Stomach (tissue), 9 donors: ENCODE measurements around the gene TMEM203. TPM values are rescaled to one million over a fixed set of nuclear protein-coding genes. Genes with fewer than 3 reads are reported as not detected.

ENCODE experiments used
- DNase-seq, 2 donors: peaks; one replicate each; pipeline versions ENCODE4 v3.0.0 to v3.0.0-alpha.2; 2013 to 2019
- H3K27ac ChIP-seq, 5 donors: fragments of 200-600 bp in 4 of 5; sonication (generic) in 4 of 5; one replicate each; pipeline ENCODE4 v1.5.1; 2013 to 2019; ENCODE audit warnings: mild to moderate bottlenecking in 1 of 5, moderate library complexity in 1 of 5
- H3K27me3 ChIP-seq, 3 donors: fragments of 200-600 bp; sonication (generic); one replicate each; pipeline ENCODE4 v1.5.1; 2017 to 2019; ENCODE audit warnings: mixed run types in 1 of 3
- H3K36me3 ChIP-seq, 4 donors: fragments of 200-600 bp; sonication (generic); 1 replicate in 3 of 4; 2 replicates in 1 of 4; pipeline ENCODE4 v1.5.1; 2016 to 2019
- H3K4me1 ChIP-seq, 4 donors: fragments of 200-600 bp; sonication (generic); one replicate each; pipeline ENCODE4 v1.5.1; 2016 to 2019
- H3K4me3 ChIP-seq, 4 donors: fragments of 200-600 bp; sonication (generic) in 3 of 4; one replicate each; pipeline ENCODE4 v1.5.1; 2016 to 2019; ENCODE audit warnings: mild to moderate bottlenecking in 1 of 4
- H3K9me3 ChIP-seq, 4 donors: fragments of 200-600 bp; sonication (generic); one replicate each; pipeline ENCODE4 v1.5.1; 2016 to 2019
- CTCF ChIP-seq, 7 experiments: fragments of 450-650 bp in 4 of 7; fragments of 200-600 bp in 3 of 7; sonication (generic) in 3 of 7; IDR thresholded peaks; one replicate each; pipeline ENCODE4 v1.5.1; 2016 to 2019; ENCODE audit warnings: antibody characterized with exemption in 7 of 7, control low read depth in 2 of 7, mild to moderate bottlenecking in 1 of 7
- EP300 ChIP-seq: sonication (generic); formaldehyde crosslinking; IDR thresholded peaks from one replicate; pipeline ENCODE4 v1.6.1; 2017; ENCODE audit warnings: antibody characterized with exemption
- POLR2A ChIP-seq, 4 donors: fragments of 450-650 bp; IDR thresholded peaks; one replicate each; pipeline ENCODE4 v1.6.1; 2016; ENCODE audit warnings: antibody characterized with exemption in 4 of 4, control low read depth in 2 of 4, mild to moderate bottlenecking in 1 of 4, moderate library complexity in 1 of 4
- POLR2AphosphoS5 ChIP-seq, 3 donors: sonication (generic); formaldehyde crosslinking; IDR thresholded peaks; one replicate each; pipeline ENCODE4 v1.6.1; 2016; ENCODE audit warnings: antibody characterized with exemption in 3 of 3
- WGBS, 5 donors: extraction: QIAGEN DNeasy Blood & Tissue Kit in 3 of 5; methylation state at CpG; one replicate each; pipeline versions ENCODE4 v1.1.5 to v1.1.7; 2013 to 2018; 5-methylcytosine and 5-hydroxymethylcytosine counted together
- intact Hi-C: fragments of 100-400 bp; cut with DNase I; formaldehyde crosslinking; loops from one replicate; pipeline ENCODE4 v1.15.1; 2023; ENCODE audit warnings: low total_unique reads
- polyA plus RNA-seq, 3 donors: library from polyadenylated mRNA; stranded (reverse); fragments of 200-250 nt; gene quantifications; one replicate each; pipeline ENCODE4 v1.2.3, GENCODE V29; 2013
- total RNA-seq, 5 donors: library from RNA; depleted of rRNA; stranded (reverse); fragments of >200 nt; gene quantifications; one replicate each; pipeline versions ENCODE4 v1.1.0 to v1.2.3, GENCODE V29; 2014 to 2016
- donor health status: healthy with polysubstance abuse.
- donor health status: Bipolar disorder and iron deficiency.
- donor health status: healthy.

Gene TMEM203
- total and polyA plus RNA-seq, 8 donors: 20.6 to 37.0 (median 29.4) TPM

GRCh38 chr9:137198051-137198901, 7.2 kb downstream of the TMEM203 start:
- peak overlapping the region; percentile 78 to 97 (median 86) for H3K27ac ChIP-seq
- peak overlapping the region; percentile 63 to 78 (median 66) for H3K4me3 ChIP-seq
- DNase-seq: peak; percentile 75 to 86
- 35 to 52% (median 51%) methylated on average over 7 to 19 of the region's 19 CpGs for WGBS, 5 donors
- H3K36me3 ChIP-seq: no peaks in the 10 kb centered on the region
- H3K4me1 ChIP-seq: peaks cover 70 to 90% (median 87%) of the 10 kb centered on the region in 4 donors
- TF ChIP-seq CTCF (IDR thresholded peaks at IDR 0.05): no peak
- peak in 2 of 3 donors; percentile 54 to 55 for TF ChIP-seq POLR2AphosphoS5 (IDR thresholded peaks at IDR 0.05)
- H3K9me3 ChIP-seq: no peaks in the 10 kb centered on the region
- intact Hi-C loops: no loop called here
- no peaks in the 10 kb centered on the region for H3K27me3 ChIP-seq

DNA sequence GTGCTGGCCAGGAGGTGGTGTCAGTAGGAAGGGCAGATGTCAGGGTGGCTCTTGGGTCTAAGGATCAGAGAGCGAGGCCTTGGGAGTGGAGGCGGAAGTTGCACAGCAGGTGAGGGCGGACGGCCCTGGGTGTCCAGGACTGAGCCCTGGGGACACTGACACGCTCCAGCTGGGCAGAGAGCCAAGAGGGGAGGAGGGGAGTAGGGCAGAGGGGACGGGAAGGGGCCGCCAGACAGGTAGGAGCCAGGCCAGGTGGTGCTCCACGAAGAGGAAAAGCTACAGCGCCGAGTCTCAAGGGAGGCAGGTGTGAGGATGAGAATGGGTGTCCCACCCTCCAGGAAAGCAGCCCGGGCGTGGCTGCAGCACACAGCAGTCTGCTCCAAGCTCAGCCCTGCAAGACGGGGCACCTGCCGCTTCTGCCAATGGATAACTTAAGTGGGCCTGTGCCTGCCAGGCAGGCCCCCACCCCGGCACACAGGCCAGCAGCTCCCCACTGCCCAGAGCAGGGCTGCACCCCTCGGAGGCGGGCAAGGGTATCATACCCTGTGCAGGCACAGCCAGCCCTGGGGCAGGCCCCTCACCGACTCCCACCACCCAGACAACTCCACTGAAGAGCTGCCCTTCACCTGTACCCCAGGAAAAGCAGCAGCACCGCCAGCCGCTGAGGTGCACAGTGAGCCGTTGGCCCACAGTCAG, 9.8 kb downstream of the TMEM203 start:
- Histone ChIP-seq H3K27me3 (no peaks in the 10 kb centered on the region), H3K9me3 (no peaks in the 10 kb centered on the region), H3K4me3 (peak overlapping the region; percentile 18 to 78 (median 47)), H3K36me3 (peaks cover 6 to 21% (median 19%) of the 10 kb centered on the region in 4 donors), H3K27ac (peak overlapping the region; percentile 78 to 97 (median 86)), H3K4me1 (peaks cover 48 to 92% (median 86%) of the 10 kb centered on the region in 4 donors)
- TF ChIP-seq POLR2AphosphoS5 (IDR thresholded peaks at IDR 0.05): peak in 1 of 3 donors; percentile 28
- TF ChIP-seq EP300: no peak
- TF ChIP-seq POLR2A (IDR thresholded peaks at IDR 0.05): no peak
- intact Hi-C loops: no loop called here
- peak; percentile 83 to 84 for DNase-seq
- WGBS, 5 donors: 33 to 77% (median 37%) methylated on average over 12 to 21 of the region's 21 CpGs

DNA sequence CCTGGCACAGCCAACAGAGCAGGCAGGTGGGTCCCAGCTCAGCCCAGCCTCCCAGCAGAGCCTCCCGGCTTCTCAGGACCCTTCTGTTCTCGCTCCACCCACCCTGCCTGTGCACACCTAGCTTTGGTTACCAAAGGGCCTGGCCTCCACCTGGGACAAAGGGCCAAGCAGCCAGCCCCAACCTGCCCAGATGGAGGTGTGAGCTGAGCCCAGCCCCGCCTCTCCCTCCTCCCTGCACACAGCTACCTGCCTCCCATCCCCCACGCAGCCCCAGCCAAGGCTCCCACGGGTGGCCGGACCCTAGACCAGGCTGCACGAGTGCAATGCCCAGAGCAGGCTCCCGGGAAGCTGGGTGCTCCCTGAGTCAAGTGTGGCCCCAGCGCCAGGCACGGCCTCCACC, 10.5 kb downstream of the TMEM203 start:
- peaks cover 56 to 99% (median 93%) of the 10 kb centered on the region in 4 donors for H3K4me1 ChIP-seq
- no peaks in the 10 kb centered on the region for H3K9me3 ChIP-seq
- peak overlapping the region; percentile 78 to 97 (median 86) for H3K27ac ChIP-seq
- H3K27me3 ChIP-seq: no peaks in the 10 kb centered on the region
- H3K36me3 ChIP-seq: peaks cover 13 to 28% (median 27%) of the 10 kb centered on the region in 4 donors
- 21 to 62% (median 38%) methylated on average over 8 to 10 of the region's 10 CpGs for WGBS, 5 donors
- peak overlapping the region; percentile 18 to 78 (median 47) for H3K4me3 ChIP-seq
- TF ChIP-seq POLR2AphosphoS5 (IDR thresholded peaks at IDR 0.05) (peak in 2 of 3 donors; percentile 42 to 74), EP300 (no peak)
- peak; percentile 84 to 92 for DNase-seq
- intact Hi-C loops: no loop called here

- Histone ChIP-seq H3K4me3 (peak overlapping the region in 3 of 4 donors; percentile 6 to 78 (median 67)), H3K36me3 (peaks cover 15 to 31% (median 29%) of the 10 kb centered on the region in 4 donors), H3K4me1 (peaks cover 56 to 99% (median 93%) of the 10 kb centered on the region in 4 donors), H3K27me3 (no peaks in the 10 kb centered on the region), H3K9me3 (no peaks in the 10 kb centered on the region), H3K27ac (peak overlapping the region; percentile 78 to 97 (median 86))
- DNase-seq: peak; percentile 56 to 93
- 23 to 37% (median 33%) methylated on average over 3 to 16 of the region's 16 CpGs for WGBS, 5 donors
- intact Hi-C loops: no loop called here
- no peak for TF ChIP-seq POLR2AphosphoS5 (IDR thresholded peaks at IDR 0.05)
- no peak for TF ChIP-seq CTCF (IDR thresholded peaks at IDR 0.05)
- TF ChIP-seq POLR2A (IDR thresholded peaks at IDR 0.05): no peak
- no peak for TF ChIP-seq EP300
Measured at GRCh38 chr9:137194388-137194787, 11.1 kb downstream of the TMEM203 start.

- TF ChIP-seq CTCF (IDR thresholded peaks at IDR 0.05) (no peak), POLR2A (IDR thresholded peaks at IDR 0.05) (no peak), EP300 (no peak), POLR2AphosphoS5 (IDR thresholded peaks at IDR 0.05) (no peak)
- H3K36me3 ChIP-seq: peaks cover 15 to 31% (median 29%) of the 10 kb centered on the region in 4 donors
- WGBS, 5 donors: 44 to 74% (median 65%) methylated on average over 12 to 14 of the region's 14 CpGs
- H3K27ac ChIP-seq: peak overlapping the region; percentile 78 to 97 (median 86)
- H3K4me3 ChIP-seq: peak overlapping the region in 2 of 4 donors; percentile 6 to 67
- H3K4me1 ChIP-seq: peaks cover 53 to 97% (median 93%) of the 10 kb centered on the region in 4 donors
- no peaks in the 10 kb centered on the region for H3K9me3 ChIP-seq
- no peak for DNase-seq
- intact Hi-C loops: no loop called here
- no peaks in the 10 kb centered on the region for H3K27me3 ChIP-seq
Measured at GRCh38 chr9:137193771-137194170, 11.7 kb downstream of the TMEM203 start.
